Activated T-cell treated with anti-CD3 and anti-CD28 coated beads for 1 hour (primary cell): ENCODE results near the gene PRELID1.

Experiments
- DNase-seq: peaks from one replicate; pipeline ENCODE4 v3.0.0-alpha.2; 2020; ENCODE audit warnings: low read depth

PRELID1 gene

GRCh38 chr5:177313561-177314259, 10.1 kb downstream of the PRELID1 start:
- DNase-seq, result no peak

GRCh38 chr5:177314376-177315342, 11.1 kb downstream of the PRELID1 start:
- DNase-seq, result no peak

- no peak for DNase-seq
Observed at GRCh38 chr5:177315411-177315810, 11.8 kb downstream of the PRELID1 start.

DNA sequence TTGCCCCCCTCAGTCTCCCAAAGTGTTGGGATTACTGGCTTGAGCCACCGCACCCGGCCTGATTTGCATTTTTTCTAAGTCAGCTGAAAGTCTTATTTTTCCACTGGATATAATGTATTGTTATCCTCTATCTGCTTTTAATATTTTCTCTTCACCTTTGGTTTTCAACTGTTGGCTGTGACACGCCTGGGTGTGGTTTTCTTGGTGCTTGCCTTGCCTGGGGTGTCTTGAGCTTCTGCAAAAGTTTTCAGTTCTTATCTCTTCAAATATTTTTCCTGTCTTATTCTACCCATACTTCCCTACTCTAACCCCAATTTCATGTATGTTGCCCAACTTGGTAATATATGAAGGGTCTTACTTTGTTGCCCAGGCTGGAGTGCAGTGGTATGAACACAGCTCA, 12.4 kb downstream of the PRELID1 start:
- no peak for DNase-seq

DNA sequence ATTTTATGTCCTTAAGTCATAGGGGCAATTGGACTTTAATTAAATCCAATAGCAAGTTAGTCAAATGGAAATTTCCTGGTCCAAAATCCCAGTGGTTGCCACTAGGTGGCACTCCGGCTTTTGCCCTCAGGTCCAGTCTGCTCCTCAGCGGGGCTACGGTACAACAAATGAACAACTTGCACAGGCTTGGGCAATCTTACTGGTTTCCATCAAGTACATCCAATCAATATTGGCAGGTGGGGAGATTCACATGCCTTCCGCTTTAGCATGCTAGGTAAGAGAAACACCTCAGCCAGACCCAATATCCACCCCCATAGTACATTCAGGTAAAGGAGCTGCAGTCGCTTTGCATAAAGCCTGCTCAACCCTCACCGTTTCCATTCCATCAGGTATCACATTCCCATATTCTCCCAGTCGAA, 14.4 kb downstream of the PRELID1 start:
- peak; percentile 64 for DNase-seq

DNA sequence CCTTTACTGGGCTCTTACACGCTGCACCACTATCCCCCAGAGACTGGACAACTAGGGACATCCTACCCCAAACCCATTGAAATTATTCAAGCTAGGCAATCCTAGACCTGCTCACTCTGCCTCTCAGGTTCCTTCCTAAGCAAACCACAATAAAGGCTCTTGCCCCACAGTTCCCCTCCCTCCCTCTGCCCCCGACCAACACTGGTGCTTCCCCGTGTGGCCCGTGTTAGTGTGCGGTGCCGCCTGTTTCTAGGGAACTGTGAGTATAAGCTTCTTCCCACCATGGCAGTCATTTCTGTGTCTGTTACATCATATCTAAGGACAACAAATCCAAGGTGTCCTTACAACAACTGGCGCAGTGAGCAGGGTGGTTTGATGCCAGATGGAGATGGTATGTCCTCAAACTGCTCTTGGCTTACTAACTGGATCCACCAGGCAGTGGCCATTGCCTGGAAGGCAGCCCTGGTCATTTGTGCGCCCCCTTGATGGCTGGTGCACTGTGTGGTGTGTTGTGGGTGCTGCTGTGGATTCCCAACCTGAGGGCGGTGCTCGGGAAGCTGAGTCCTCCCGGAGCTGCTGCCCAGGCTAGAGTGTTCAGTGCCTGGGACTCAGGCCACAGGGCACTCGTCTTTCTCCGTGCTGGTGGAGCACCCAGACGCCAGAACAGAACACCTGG, 16.5 kb downstream of the PRELID1 start:
- DNase-seq, result no peak

- no peak for DNase-seq
Observed at GRCh38 chr5:177320879-177321278, 17.3 kb downstream of the PRELID1 start.

- no peak for DNase-seq
Observed at GRCh38 chr5:177325868-177326381, 22.3 kb downstream of the PRELID1 start.

DNA sequence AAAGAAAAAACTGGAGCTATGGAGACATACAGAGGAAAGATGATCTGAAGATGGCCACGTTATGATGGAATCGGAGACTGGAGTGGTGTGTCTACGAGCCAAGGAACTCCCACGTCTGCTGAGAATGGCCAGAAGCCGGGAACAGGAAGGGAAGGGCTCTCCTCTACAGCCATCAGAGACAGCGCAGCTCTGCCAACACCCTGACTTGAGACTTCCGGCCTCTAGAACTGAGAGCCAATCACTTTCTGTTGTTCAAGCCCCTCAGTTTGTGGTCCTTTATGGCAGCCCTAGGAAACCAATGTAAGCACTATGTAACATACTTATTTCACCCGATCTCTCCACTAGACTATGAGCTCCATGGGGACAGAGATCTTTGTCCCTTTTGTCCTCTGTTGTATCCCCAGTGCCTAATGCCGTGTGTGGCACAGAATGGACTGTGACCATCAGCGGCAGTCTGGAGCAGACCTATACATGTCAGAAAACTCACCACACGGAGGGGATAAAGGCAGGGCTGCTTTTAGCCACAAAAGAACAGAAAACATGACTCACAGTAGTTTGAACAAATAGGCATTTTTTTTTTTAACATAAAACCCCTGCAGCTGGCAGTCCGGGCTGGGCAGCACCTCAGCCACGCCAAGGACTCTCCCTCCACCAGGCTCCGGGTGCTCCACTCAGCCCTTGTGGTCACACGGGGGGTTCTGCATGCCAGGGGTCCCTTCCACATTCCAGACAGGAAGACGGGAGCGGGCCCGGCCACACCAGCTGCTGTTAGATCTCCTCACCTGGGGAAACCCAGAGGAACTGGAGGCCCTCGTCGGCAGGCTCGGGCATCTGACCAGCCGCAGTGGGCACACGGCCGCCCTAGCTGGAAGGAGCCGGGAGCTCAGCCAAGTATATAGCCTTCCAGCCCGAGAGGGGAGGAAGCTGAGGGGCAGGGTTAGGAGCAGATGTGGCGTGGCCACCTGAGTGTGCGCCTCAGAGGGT, 24.2 kb downstream of the PRELID1 start:
- no peak for DNase-seq

- DNase-seq, result no peak
Observed at GRCh38 chr5:177328545-177329231, 25.1 kb downstream of the PRELID1 start.

- DNase-seq, result no peak
Observed at GRCh38 chr5:177329883-177330282, 26.3 kb downstream of the PRELID1 start.

- no peak for DNase-seq
Observed at GRCh38 chr5:177330991-177331842, 27.6 kb downstream of the PRELID1 start.

DNA sequence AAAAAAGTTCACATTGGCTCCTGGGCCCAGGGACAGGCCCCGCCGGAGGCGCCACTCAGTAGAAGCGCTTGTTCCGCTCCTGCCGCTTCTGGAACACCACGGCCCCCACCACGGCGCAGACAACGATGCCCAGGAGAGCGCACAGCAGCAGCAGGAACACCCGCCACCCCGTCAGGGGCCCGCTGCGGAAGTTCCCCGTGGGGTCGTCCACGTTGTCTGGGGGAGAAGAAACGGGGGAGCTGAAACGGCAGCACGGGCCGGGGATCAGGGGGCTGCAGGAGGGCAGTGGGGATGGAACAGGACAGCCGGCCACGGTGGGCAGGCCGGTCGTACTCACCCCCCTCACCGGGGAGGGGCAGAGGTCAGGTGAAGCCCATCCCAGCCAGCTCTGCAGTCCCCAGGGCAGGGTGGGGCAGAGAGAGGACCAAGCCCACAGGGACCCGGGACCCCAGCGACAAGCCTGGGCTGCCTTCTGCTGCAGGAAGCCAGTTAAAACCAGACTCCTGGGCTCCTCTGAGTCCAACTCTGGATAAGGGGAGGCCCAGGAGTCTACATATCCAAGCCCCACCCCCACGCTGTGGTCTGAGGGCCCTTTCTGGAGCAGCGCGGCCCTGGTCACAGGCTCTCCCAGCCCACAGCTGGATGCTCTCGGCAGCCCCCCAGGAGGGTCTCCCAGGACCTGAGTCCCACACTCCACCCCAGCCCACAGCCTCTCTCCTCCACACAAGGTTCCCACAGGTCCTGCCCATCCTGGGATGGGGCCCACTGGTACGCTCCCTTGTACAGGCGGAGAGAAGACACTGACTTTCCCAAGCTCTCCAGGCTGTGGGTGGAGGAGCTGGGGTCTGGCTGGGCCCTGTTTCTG, 28.7 kb downstream of the PRELID1 start:
- DNase-seq, result no peak

DNA sequence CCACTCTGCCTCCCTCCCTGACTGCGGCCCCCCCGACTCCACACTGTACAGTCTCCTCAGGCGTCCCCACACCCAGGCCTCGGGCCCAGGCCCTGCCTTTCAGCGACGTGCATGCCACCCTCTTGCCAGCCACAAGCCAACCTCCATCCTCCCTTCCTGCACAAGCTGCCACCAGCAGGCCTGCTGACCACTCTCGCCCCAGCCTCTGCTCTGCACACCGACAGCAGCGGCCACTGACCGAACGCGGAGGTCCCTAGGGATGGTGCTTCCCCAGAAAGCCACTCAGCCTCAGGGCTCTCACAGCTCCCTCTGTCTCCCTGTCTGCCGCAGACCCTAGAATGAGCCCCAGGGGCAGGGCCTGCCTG, 29.3 kb downstream of the PRELID1 start:
- DNase-seq, result no peak

- no peak for DNase-seq
Observed at GRCh38 chr5:177333420-177334154, 30.0 kb downstream of the PRELID1 start.

DNA sequence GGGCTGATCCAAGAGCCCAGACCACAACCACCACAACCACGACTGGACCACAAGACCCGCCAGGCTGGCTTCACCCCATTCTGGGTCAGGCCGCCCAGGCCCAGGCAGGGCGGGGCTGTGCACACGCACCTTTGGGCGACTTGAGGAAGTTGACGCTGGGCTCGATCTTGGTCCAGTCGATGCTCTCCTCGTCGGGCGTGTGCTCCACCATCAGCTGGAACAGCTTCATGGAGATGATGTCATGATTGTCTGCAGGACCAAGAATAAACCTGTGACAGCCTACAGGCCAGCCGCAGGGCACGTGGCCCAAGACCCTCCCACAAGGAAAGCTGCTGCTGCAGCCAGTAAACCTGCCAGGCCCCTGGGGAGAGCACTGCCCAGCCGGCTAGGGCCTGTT, 30.6 kb downstream of the PRELID1 start:
- no peak for DNase-seq

DNA sequence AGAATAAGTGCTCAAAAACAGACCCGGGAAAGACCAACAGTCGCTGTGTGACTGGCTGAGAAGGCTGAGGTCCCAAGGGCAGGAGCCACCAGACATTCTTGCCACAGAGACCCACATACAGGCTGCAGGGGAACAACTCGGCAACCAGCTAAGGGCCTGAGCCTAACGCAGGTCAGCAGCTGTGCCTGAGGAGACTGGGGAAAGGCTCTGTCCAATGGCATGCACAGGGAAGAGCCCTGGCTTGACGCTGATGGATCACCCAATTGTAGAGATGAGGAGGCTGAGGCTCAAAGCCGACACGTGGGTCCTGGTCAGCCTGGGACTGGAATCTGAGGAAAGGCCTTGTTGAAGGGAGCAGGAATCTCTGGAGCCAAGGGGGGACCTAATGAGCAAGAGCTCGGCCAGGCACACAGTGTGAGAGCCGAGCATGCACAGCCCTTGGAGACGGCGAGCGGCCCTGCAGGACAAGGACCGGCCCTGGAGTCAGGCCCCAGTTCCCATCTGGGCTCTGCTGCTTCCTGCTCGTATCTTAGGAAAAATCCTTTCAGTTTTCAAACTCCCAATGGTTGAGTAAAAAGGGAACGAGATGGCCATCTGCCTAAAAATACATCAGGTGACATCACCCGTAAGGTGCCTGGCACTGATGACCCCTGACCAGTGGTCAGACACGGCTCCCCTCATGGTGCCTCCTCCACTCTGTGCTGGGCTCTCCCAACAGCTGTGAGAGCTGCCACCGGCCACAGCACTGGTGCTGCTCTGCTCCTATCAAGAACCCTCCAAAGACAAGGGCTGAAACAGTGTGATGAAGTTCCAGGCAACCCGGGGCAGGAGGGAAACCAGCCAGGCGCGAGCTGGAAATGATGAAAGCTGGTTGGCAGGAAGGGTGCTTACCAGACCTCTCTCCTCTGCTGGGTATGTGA, 31.4 kb downstream of the PRELID1 start:
- DNase-seq, result no peak
